ENCODE results near the gene SLC35E2B.
"Not testable (repeated sequence)": the region's sequence is repeated elsewhere in the genome, so short reads cannot be mapped to it uniquely, and the experiment has no call there.

Gene SLC35E2B

GRCh38 chr1:1639368-1639767 lies 53.2 kb downstream of the SLC35E2B start:
- H3K9me3 Mint-ChIP-seq, H3K36me3 Mint-ChIP-seq: not testable (repeated sequence)

GRCh38 chr1:1638528-1638927 lies 54.1 kb downstream of the SLC35E2B start:
- ATAC-seq, H3K4me3 Mint-ChIP-seq: not testable (repeated sequence)

More at GRCh38 chr1:1639368-1639767, 53.2 kb downstream of the SLC35E2B start:
- H3K27ac Mint-ChIP-seq, H3K4me1 Mint-ChIP-seq, H3K27me3 Mint-ChIP-seq, H3K4me3 Mint-ChIP-seq, ATAC-seq: not testable (repeated sequence)

DNA sequence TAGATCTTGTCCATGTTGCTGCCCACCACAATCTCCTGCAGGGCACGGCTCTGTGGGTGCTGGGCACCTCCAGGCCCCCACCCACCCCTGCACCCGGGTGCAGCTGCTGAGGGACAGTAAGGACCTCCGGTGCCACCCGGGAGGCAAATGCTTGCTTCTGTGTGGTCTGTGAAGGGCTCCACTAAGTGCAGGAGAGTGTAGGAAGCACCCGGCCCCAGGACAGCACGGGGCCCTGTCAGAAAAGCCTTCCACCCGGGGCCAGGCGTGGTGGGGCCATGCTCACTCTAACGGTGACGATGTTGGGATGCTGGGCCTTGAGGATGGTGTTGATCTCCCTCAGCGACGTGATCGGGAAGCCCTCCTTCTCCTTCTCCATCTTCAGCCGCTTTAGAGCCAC lies 55.1 kb downstream of the SLC35E2B start:
- H3K4me3 Mint-ChIP-seq, H3K9me3 Mint-ChIP-seq, H3K27me3 Mint-ChIP-seq, ATAC-seq, H3K36me3 Mint-ChIP-seq, H3K4me1 Mint-ChIP-seq, H3K27ac Mint-ChIP-seq: not testable (repeated sequence)

More at GRCh38 chr1:1638528-1638927, 54.1 kb downstream of the SLC35E2B start:
- not testable (repeated sequence) for H3K27ac Mint-ChIP-seq, H3K36me3 Mint-ChIP-seq, H3K4me1 Mint-ChIP-seq, H3K27me3 Mint-ChIP-seq, H3K9me3 Mint-ChIP-seq

DNA sequence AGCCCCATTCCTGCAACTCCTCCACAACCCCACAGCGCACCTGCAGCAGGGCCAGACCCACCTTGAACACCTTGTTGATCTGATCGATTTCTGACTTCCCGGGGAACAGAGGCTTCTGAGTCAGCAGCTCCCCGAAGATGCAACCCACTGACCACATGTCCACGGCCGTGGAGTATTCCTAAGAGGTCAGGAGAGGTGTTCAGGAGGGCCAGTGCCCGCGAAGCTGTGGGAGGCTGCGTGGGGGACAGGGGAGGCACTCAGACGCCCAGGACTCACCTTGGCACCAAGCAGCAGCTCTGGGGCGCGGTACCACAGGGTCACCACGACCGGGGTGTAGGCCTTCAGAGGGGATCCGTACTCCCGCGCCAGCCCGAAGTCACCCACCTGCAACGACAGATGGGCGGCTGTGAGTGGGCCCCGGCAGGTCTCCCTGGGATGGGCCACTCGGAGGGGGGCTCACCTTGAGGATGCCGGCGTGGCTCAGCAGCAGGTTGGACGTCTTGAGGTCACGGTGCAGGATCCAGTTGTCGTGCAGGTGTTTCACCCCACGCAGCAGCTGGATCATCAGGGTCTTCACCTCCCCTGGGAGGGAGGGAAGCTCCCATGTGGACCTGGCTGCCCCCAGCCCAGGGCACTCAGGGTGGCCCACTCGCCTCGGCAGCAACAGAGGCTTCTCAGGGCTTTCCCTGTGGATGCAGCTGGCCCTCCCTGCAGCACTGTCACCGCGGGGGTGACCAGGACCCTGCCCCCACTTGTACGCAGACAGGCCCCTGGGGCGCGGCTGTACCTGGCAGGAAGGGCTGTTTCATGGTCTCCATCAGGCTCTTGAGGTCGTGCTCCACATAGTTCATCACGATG lies 55.7 kb downstream of the SLC35E2B start:
- not testable (repeated sequence) for H3K27me3 Mint-ChIP-seq

GRCh38 chr1:1634613-1635012 lies 58.0 kb downstream of the SLC35E2B start:
- H3K36me3 Mint-ChIP-seq, H3K4me3 Mint-ChIP-seq, H3K27me3 Mint-ChIP-seq, ATAC-seq, H3K27ac Mint-ChIP-seq, H3K9me3 Mint-ChIP-seq: not testable (repeated sequence)
- H3K4me1 Mint-ChIP-seq, result peaks cover 16% of the 10 kb centered on the region

More for the DNA sequence above, 55.7 kb downstream of the SLC35E2B start:
- not testable (repeated sequence) for H3K4me3 Mint-ChIP-seq, H3K4me1 Mint-ChIP-seq, H3K9me3 Mint-ChIP-seq, ATAC-seq, H3K27ac Mint-ChIP-seq, H3K36me3 Mint-ChIP-seq

- H3K27me3 Mint-ChIP-seq, H3K27ac Mint-ChIP-seq, ATAC-seq, H3K9me3 Mint-ChIP-seq, H3K4me3 Mint-ChIP-seq, H3K36me3 Mint-ChIP-seq: not testable (repeated sequence)
- peaks cover 18% of the 10 kb centered on the region for H3K4me1 Mint-ChIP-seq
These were observed 59.2 kb downstream of the SLC35E2B start for GRCh38 chr1:1633409-1633808.

- ATAC-seq, result no peak
- no peaks in the 10 kb centered on the region for H3K36me3 Mint-ChIP-seq
- peaks cover 18% of the 10 kb centered on the region for H3K4me1 Mint-ChIP-seq
- peak within 1 kb of the TSS; percentile 48 for H3K27ac Mint-ChIP-seq
- peak within 1 kb of the TSS; percentile 67 for H3K4me3 Mint-ChIP-seq
- H3K27me3 Mint-ChIP-seq, result peaks cover 9% of the 10 kb centered on the region
- H3K9me3 Mint-ChIP-seq, result no peaks in the 10 kb centered on the region
These were observed 60.7 kb downstream of the SLC35E2B start, which contains the start of gene MMP23B for GRCh38 chr1:1631782-1632420. TSS of gene MMP23B (plus strand) at chr1:1632173. CDS start at chr1:1632219, 46 bp downstream.

DNA sequence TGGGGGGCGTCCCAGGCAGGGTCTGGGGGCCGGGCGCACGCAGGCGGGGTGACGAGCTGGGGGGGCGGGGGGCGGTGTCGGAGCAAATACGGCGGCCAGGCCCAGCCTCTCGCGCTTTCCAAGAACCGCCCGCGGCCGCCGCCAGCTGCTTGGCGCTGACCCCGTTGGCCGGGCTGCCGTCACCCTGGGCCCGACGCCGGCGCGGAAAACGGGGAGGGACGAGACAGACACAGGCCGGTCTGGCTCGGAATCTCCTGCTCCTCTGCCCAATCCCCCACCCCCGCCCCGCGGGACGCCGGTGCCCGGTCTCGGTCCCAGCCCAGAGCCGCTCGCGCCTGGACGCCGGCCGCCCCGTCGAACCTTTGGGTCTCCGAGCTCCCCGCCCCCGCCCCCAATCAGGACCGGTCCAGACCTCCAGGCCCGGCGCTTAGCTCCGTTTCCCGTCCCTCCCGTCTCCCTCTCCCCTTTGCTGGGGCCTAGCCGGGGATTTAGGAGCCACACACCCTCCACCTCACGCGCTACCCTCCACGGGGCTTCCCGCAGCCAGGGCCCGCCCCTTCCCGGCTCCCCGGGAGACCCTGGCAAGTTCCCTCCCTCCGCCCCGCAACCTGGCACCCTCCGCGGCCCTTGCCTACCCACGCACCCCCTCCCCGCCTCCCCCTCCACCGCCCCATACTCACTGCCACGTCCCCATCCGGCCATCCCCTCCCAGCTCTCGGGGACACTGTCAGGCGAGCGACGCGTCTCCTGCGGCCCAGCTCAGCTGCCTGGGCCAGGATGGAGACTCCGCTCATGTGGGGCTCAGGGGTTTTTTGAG lies 61.4 kb downstream of the SLC35E2B start:
- peak overlapping the region; percentile 48 for H3K27ac Mint-ChIP-seq
- H3K27me3 Mint-ChIP-seq, result peaks cover 9% of the 10 kb centered on the region
- peak overlapping the region; percentile 67 for H3K4me3 Mint-ChIP-seq
- H3K4me1 Mint-ChIP-seq, result peaks cover 18% of the 10 kb centered on the region
- no peaks in the 10 kb centered on the region for H3K9me3 Mint-ChIP-seq
- no peaks in the 10 kb centered on the region for H3K36me3 Mint-ChIP-seq
- ATAC-seq, result no peak

DNA sequence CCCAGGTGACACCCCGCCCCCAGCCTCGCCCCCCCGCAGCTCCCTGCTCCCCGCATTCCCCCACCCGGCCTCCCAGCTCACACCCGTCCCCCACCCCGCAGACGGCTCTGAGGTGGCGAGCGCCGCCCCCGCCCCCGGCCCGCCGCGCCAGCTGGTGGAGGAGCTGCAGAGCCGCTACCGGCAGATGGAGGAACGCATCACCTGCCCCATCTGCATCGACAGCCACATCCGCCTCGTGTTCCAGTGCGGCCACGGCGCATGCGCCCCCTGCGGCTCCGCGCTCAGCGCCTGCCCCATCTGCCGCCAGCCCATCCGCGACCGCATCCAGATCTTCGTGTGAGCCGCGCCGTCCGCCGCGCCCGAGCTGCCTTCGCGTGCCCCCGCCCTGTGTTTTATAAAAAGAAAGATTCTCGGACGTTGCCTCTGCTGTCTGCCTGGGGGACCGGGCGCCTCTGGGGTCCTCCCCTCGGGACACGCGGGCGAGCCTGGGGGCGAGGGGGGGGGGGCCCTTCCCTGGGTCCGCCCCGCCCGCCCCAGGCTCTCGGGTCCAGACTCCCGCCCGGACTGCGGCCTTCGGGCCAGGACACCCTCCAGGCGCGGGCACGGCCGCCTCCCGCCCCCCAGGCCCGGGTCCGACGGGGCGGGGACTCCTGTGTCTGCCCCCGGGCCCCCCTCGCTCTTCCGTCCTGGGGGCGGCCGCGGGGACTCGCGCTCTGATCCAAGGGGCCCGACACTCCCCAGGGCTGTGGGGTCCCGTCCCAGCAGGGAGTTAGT lies 62.2 kb downstream of the SLC35E2B start:
- H3K27ac Mint-ChIP-seq, result peak overlapping the region; percentile 72

GRCh38 chr1:1629430-1630190 lies 63.0 kb downstream of the SLC35E2B start:
- peak; percentile 4 for ATAC-seq
- H3K36me3 Mint-ChIP-seq, result no peaks in the 10 kb centered on the region
- peak overlapping the region; percentile 63 for H3K4me3 Mint-ChIP-seq
- peak overlapping the region; percentile 72 for H3K27ac Mint-ChIP-seq
- H3K9me3 Mint-ChIP-seq, result no peaks in the 10 kb centered on the region
- H3K27me3 Mint-ChIP-seq, result peaks cover 9% of the 10 kb centered on the region
- peaks cover 21% of the 10 kb centered on the region for H3K4me1 Mint-ChIP-seq

More for the DNA sequence above, 62.2 kb downstream of the SLC35E2B start:
- peak; percentile 83 for ATAC-seq
- Mint-ChIP-seq H3K4me3 (peak overlapping the region; percentile 76), H3K27me3 (peaks cover 9% of the 10 kb centered on the region), H3K36me3 (no peaks in the 10 kb centered on the region), H3K9me3 (no peaks in the 10 kb centered on the region), H3K4me1 (peaks cover 18% of the 10 kb centered on the region)

GRCh38 chr1:1628754-1629429 lies 63.7 kb downstream of the SLC35E2B start:
- Mint-ChIP-seq H3K36me3 (no peaks in the 10 kb centered on the region), H3K4me3 (peak overlapping the region; percentile 34), H3K27ac (no peak overlapping the region), H3K9me3 (no peaks in the 10 kb centered on the region), H3K27me3 (peaks cover 9% of the 10 kb centered on the region), H3K4me1 (peaks cover 24% of the 10 kb centered on the region)
- no peak for ATAC-seq

DNA sequence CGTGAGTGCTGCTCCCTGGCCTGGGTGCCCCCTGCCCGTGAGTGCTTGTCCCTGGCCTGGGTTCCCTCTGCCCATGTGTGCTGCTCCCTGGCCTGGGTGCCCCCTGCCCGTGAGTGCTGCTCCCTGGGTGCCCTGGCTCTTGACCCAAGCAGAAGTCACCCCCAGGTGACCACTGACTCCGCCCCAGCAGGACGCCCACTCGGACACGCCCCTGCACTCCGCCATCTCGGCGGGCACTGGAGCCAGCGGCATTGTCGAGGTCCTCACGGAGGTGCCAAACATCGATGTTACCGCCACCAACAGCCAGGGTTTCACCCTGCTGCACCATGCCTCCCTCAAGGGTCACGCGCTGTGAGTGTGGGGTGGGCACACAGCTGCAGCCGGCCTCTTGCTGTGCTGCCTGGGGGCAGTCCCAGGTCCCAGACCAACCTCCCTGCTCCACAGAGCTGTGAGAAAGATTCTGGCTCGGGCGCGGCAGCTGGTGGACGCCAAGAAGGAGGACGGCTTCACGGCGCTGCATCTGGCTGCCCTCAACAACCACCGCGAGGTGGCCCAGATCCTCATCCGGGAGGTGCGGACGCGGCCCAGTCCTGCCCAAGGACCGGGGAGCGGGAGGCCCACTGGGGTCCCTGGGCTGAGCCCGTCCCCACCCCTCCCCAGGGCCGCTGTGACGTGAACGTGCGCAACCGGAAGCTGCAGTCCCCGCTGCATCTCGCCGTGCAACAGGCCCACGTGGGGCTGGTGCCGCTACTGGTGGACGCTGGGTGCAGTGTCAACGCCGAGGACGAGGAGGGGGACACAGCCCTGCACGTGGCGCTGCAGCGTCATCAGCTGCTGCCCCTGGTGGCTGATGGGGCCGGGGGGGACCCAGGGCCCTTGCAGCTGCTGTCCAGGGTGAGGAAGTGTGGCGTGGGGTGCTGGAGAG lies 64.5 kb downstream of the SLC35E2B start:
- Mint-ChIP-seq H3K4me1 (peaks cover 24% of the 10 kb centered on the region), H3K4me3 (peak overlapping the region; percentile 34), H3K36me3 (no peaks in the 10 kb centered on the region), H3K27ac (no peak overlapping the region), H3K9me3 (no peaks in the 10 kb centered on the region), H3K27me3 (peaks cover 9% of the 10 kb centered on the region)
- ATAC-seq, result no peak
